Measurements from ENCODE around the gene ZCWPW1.

GRCh38 chr7:100472121-100472851, 43.8 kb upstream of the ZCWPW1 start:
- TF ChIP-seq, protein P1, sequence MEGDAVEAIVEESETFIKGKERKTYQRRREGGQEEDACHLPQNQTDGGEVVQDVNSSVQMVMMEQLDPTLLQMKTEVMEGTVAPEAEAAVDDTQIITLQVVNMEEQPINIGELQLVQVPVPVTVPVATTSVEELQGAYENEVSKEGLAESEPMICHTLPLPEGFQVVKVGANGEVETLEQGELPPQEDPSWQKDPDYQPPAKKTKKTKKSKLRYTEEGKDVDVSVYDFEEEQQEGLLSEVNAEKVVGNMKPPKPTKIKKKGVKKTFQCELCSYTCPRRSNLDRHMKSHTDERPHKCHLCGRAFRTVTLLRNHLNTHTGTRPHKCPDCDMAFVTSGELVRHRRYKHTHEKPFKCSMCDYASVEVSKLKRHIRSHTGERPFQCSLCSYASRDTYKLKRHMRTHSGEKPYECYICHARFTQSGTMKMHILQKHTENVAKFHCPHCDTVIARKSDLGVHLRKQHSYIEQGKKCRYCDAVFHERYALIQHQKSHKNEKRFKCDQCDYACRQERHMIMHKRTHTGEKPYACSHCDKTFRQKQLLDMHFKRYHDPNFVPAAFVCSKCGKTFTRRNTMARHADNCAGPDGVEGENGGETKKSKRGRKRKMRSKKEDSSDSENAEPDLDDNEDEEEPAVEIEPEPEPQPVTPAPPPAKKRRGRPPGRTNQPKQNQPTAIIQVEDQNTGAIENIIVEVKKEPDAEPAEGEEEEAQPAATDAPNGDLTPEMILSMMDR (IDR thresholded peaks at IDR 0.05), result no peak
- TF ChIP-seq POLR2AphosphoS5 (IDR thresholded peaks at IDR 0.05) (no peak), POLR2A (IDR thresholded peaks at IDR 0.05) (no peak), EP300 (IDR thresholded peaks at IDR 0.05) (no peak)
